Endothelial cell of umbilical vein (primary cell): ENCODE data around the gene RUNX2.

Experiments
- CTCF ChIP-seq, 2 donors: IDR thresholded peaks; 1 replicate in 1 of 2; 2 replicates in 1 of 2; pipeline ENCODE4 v1.5.1; 2011; ENCODE audit warnings: low read length in 2 of 2, mild to moderate bottlenecking in 2 of 2, moderate library complexity in 2 of 2, control low read depth in 1 of 2, inconsistent platforms in 1 of 2, low read depth in 1 of 2; ENCODE audit not compliant: insufficient read depth in 1 of 2; ENCODE audit errors: extremely low read depth in 1 of 2
- JUN ChIP-seq: IDR thresholded peaks from 2 replicates; pipeline ENCODE4 v1.6.1; 2011; ENCODE audit warnings: borderline replicate concordance, low read depth; ENCODE audit not compliant: insufficient read length, insufficient read depth
- POLR2AphosphoS5 ChIP-seq: IDR thresholded peaks from 2 replicates; pipeline ENCODE4 v1.6.1; 2012; ENCODE audit warnings: low read depth, mild to moderate bottlenecking, control low read depth, low read length, moderate library complexity; ENCODE audit not compliant: insufficient read depth

- no peak for TF ChIP-seq JUN
- TF ChIP-seq CTCF (IDR thresholded peaks at IDR 0.05; ENCODE audit: extremely low read depth in 1 of 2, insufficient read depth in 1 of 2, low read depth in 1 of 2, low read length in 2 of 2): no peak
- no peak for TF ChIP-seq POLR2AphosphoS5
Measured at GRCh38 chr6:45637611-45638257, 309.6 kb downstream of the RUNX2 start.
